Ishikawa (cell line): ENCODE measurements around the gene UNC5B.

ENCODE experiments used
- CEBPB ChIP-seq: IDR thresholded peaks from 2 replicates; pipeline ENCODE4 v1.6.1; 2012
- CREB1 ChIP-seq: IDR thresholded peaks from 2 replicates; pipeline ENCODE4 v1.6.1; 2012; ENCODE audit warnings: low read depth
- EGR1 ChIP-seq: IDR thresholded peaks from 2 replicates; pipeline ENCODE4 v1.6.1; 2012
- EP300 ChIP-seq: IDR thresholded peaks from 2 replicates; pipeline ENCODE4 v1.6.1; 2012; ENCODE audit warnings: borderline replicate concordance
- FOXM1 ChIP-seq: IDR thresholded peaks from 2 replicates; pipeline ENCODE4 v1.6.1; 2012; ENCODE audit warnings: low read depth, borderline replicate concordance
- MAX ChIP-seq: IDR thresholded peaks from 2 replicates; pipeline ENCODE4 v1.6.1; 2012
- NFIC ChIP-seq: IDR thresholded peaks from 2 replicates; pipeline ENCODE4 v1.6.1; 2012
- RAD21 ChIP-seq: IDR thresholded peaks from 2 replicates; pipeline ENCODE4 v1.6.1; 2012; ENCODE audit warnings: low read depth
- REST ChIP-seq: IDR thresholded peaks from 2 replicates; pipeline ENCODE4 v1.6.1; 2012; ENCODE audit warnings: low read depth, mild to moderate bottlenecking
- TAF1 ChIP-seq: IDR thresholded peaks from 2 replicates; pipeline ENCODE4 v1.6.1; 2012; ENCODE audit warnings: low read depth, mild to moderate bottlenecking
- TCF12 ChIP-seq: IDR thresholded peaks from 2 replicates; pipeline ENCODE4 v1.6.1; 2012; ENCODE audit warnings: low read depth
- TEAD4 ChIP-seq: IDR thresholded peaks from 2 replicates; pipeline ENCODE4 v1.6.1; 2012
- USF1 ChIP-seq: IDR thresholded peaks from 2 replicates; pipeline ENCODE4 v1.6.1; 2012
- YY1 ChIP-seq: IDR thresholded peaks from 2 replicates; pipeline ENCODE4 v1.6.1; 2012; ENCODE audit warnings: low read depth
- ZBTB7A ChIP-seq: IDR thresholded peaks from 2 replicates; pipeline ENCODE4 v1.6.1; 2012; ENCODE audit warnings: low read depth

The UNC5B gene

GRCh38 chr10:71243756-71244395 is 31.5 kb downstream of the UNC5B start:
- no peak for TF ChIP-seq ZBTB7A
- TF ChIP-seq TCF12 = no peak
- peak; percentile 41; the same call in 1 of the 2 replicates for TF ChIP-seq CEBPB

- TF ChIP-seq REST (no peak), MAX (0 out of 2 replicates have a peak, but pooled peaks have one; percentile 31), TEAD4 (peak; percentile 56), NFIC (no peak), ZBTB7A (no peak), FOXM1 (no peak), RAD21 (no peak), TAF1 (no peak), CEBPB (no peak), EGR1 (peak; percentile 77), YY1 (no peak)
Observed at GRCh38 chr10:71244431-71245419, 32.4 kb downstream of the UNC5B start.

GRCh38 chr10:71245420-71246325 is 33.3 kb downstream of the UNC5B start:
- TF ChIP-seq TAF1 (no peak), FOXM1 (no peak), REST (no peak), NFIC (no peak), RAD21 (no peak), CEBPB (no peak)

- TF ChIP-seq CREB1 (no peak), MAX (no peak), TCF12 (no peak), TEAD4 (no peak)
Observed at GRCh38 chr10:71246591-71247413, 34.4 kb downstream of the UNC5B start.

GRCh38 chr10:71247414-71247705 is 35.0 kb downstream of the UNC5B start:
- no peak for TF ChIP-seq FOXM1
- no peak for TF ChIP-seq EP300
- TF ChIP-seq YY1 = no peak
- no peak for TF ChIP-seq MAX
- TF ChIP-seq USF1 = no peak
- TF ChIP-seq CREB1 = no peak
- no peak for TF ChIP-seq TCF12
- no peak for TF ChIP-seq ZBTB7A
- no peak for TF ChIP-seq TEAD4
- no peak for TF ChIP-seq REST
- no peak for TF ChIP-seq TAF1
- TF ChIP-seq RAD21 = no peak
- TF ChIP-seq EGR1 = no peak
- TF ChIP-seq NFIC = no peak
